Breast epithelium (tissue), 4 donors: ENCODE measurements around the gene JDP2. TPM values are rescaled to one million over a fixed set of nuclear protein-coding genes. Genes with fewer than 3 reads are reported as not detected.

Experiments
- DNase-seq, 2 donors: peaks; one replicate each; pipeline ENCODE4 v3.0.0-alpha.2; 2019; ENCODE audit warnings: low spot score in 2 of 2
- H3K27ac ChIP-seq, 2 donors: fragments of 200-600 bp; sonication (generic) in 1 of 2; one replicate each; pipeline ENCODE4 v1.5.1; 2016 to 2019; ENCODE audit warnings: mild to moderate bottlenecking in 1 of 2
- H3K27me3 ChIP-seq, 2 donors: fragments of 200-600 bp; sonication (generic) in 1 of 2; one replicate each; pipeline versions ENCODE4 v1.5.1 to v1.6.0; 2017 to 2019; ENCODE audit warnings: control low read depth in 1 of 2, mild to moderate bottlenecking in 1 of 2
- H3K36me3 ChIP-seq: fragments of 200-600 bp; one replicate; pipeline ENCODE4 v1.5.1; 2019
- H3K4me1 ChIP-seq, 2 donors: fragments of 200-600 bp; sonication (generic); one replicate each; pipeline ENCODE4 v1.5.1; 2016 to 2019; ENCODE audit warnings: control low read depth in 1 of 2
- H3K4me3 ChIP-seq, 3 donors: fragments of 200-600 bp; sonication (generic); 1 replicate in 2 of 3; 2 replicates in 1 of 3; pipeline ENCODE4 v1.5.1; 2016 to 2019; ENCODE audit warnings: mild to moderate bottlenecking in 3 of 3, moderate library complexity in 2 of 3
- H3K9me3 ChIP-seq, 2 donors: fragments of 200-600 bp; sonication (generic) in 1 of 2; one replicate each; pipeline ENCODE4 v1.5.1; 2016 to 2019; ENCODE audit warnings: control low read depth in 1 of 2
- CTCF ChIP-seq, 3 donors: fragments of 450-650 bp; IDR thresholded peaks; one replicate each; pipeline ENCODE4 v1.5.1; 2016 to 2017; ENCODE audit warnings: antibody characterized with exemption in 3 of 3, mild to moderate bottlenecking in 3 of 3, moderate library complexity in 3 of 3
- POLR2A ChIP-seq: fragments of 450-650 bp; IDR thresholded peaks from one replicate; pipeline ENCODE4 v1.6.1; 2016; ENCODE audit warnings: antibody characterized with exemption, mild to moderate bottlenecking, moderate library complexity
- POLR2AphosphoS5 ChIP-seq, 3 donors: sonication (generic); formaldehyde crosslinking; IDR thresholded peaks; one replicate each; pipeline ENCODE4 v1.6.1; 2017; ENCODE audit warnings: antibody characterized with exemption in 3 of 3
- intact Hi-C: fragments of 100-400 bp; cut with DNase I; formaldehyde crosslinking; loops from one replicate; pipeline ENCODE4 v1.15.1; 2023; ENCODE audit warnings: low total_unique reads
- total RNA-seq, 3 donors: library from RNA; depleted of rRNA; stranded (reverse); fragments of >200 nt; gene quantifications; one replicate each; pipeline ENCODE4 v1.1.0, GENCODE V29; 2016

The JDP2 gene
- total RNA-seq, 3 donors from 2014 or later = 35.7 to 153 (median 58.3) TPM

GRCh38 chr14:75383721-75384120, 44.1 kb upstream of the JDP2 start:
- DNase-seq = no peak
- TF ChIP-seq CTCF (IDR thresholded peaks at IDR 0.05) (no peak), POLR2A (no peak), POLR2AphosphoS5 (IDR thresholded peaks at IDR 0.05) (no peak)
- H3K36me3 ChIP-seq = no peaks in the 10 kb centered on the region
- H3K27me3 ChIP-seq = no peaks in the 10 kb centered on the region
- intact Hi-C loops = no loop called here
- no peak overlapping the region for H3K4me3 ChIP-seq
- H3K9me3 ChIP-seq = no peaks in the 10 kb centered on the region
- no peak overlapping the region for H3K27ac ChIP-seq
- no peaks in the 10 kb centered on the region for H3K4me1 ChIP-seq

DNA sequence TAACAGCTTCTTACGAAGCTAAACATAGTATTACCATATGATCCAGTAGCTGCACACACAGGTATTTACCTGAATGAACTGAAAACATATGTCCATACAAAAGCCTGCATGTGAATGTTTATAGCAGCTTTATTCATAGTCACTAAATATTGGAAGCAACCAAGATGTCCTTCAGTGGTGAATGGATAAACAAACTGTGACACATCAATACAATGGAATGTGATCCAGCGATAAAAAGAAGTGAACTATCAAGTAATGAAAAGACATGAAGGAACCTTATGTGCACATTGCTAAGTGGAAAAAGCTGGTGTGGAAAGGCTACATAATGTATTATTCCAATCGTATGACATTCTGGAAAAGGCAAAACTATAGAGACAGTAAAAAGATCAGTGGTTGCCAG, 38.1 kb upstream of the JDP2 start:
- H3K36me3 ChIP-seq = no peaks in the 10 kb centered on the region
- no peak for TF ChIP-seq POLR2AphosphoS5 (IDR thresholded peaks at IDR 0.05)
- no peaks in the 10 kb centered on the region for H3K27me3 ChIP-seq
- DNase-seq = no peak
- H3K4me3 ChIP-seq = no peak overlapping the region
- H3K4me1 ChIP-seq = no peaks in the 10 kb centered on the region
- no peak overlapping the region for H3K27ac ChIP-seq
- intact Hi-C loops = no loop called here
- no peaks in the 10 kb centered on the region for H3K9me3 ChIP-seq

DNA sequence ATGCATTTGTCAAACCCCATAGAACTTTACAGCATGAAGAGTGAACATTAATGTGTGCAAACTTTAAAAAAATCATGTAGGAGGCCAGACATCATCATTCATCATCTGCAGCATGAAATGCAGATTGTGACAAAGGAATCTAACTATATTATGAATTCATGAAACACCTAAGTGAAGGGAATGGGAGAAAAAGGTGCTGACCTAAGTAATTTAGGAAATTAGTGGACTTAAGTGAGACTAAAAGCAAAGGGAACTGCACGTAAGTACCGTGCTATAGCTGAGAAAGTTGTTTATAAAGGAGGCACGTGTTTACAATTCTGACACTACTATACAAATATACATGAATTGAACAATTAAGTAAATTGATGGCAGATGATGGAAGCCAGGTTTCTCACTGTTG, 37.6 kb upstream of the JDP2 start:
- Histone ChIP-seq H3K27me3 (no peaks in the 10 kb centered on the region), H3K36me3 (no peaks in the 10 kb centered on the region), H3K4me1 (no peaks in the 10 kb centered on the region), H3K27ac (no peak overlapping the region), H3K4me3 (no peak overlapping the region), H3K9me3 (no peaks in the 10 kb centered on the region)
- intact Hi-C loops = no loop called here
- DNase-seq = no peak
- TF ChIP-seq CTCF (IDR thresholded peaks at IDR 0.05) (no peak), POLR2AphosphoS5 (IDR thresholded peaks at IDR 0.05) (no peak), POLR2A (no peak)

- DNase-seq = no peak
- no peaks in the 10 kb centered on the region for H3K36me3 ChIP-seq
- H3K27ac ChIP-seq = no peak overlapping the region
- H3K9me3 ChIP-seq = no peaks in the 10 kb centered on the region
- TF ChIP-seq POLR2AphosphoS5 (IDR thresholded peaks at IDR 0.05) (no peak), POLR2A (no peak), CTCF (IDR thresholded peaks at IDR 0.05) (no peak)
- no peaks in the 10 kb centered on the region for H3K27me3 ChIP-seq
- intact Hi-C loops = no loop called here
- H3K4me3 ChIP-seq = no peak overlapping the region
- H3K4me1 ChIP-seq = no peaks in the 10 kb centered on the region
Measured at GRCh38 chr14:75391953-75392352, 35.9 kb upstream of the JDP2 start.

DNA sequence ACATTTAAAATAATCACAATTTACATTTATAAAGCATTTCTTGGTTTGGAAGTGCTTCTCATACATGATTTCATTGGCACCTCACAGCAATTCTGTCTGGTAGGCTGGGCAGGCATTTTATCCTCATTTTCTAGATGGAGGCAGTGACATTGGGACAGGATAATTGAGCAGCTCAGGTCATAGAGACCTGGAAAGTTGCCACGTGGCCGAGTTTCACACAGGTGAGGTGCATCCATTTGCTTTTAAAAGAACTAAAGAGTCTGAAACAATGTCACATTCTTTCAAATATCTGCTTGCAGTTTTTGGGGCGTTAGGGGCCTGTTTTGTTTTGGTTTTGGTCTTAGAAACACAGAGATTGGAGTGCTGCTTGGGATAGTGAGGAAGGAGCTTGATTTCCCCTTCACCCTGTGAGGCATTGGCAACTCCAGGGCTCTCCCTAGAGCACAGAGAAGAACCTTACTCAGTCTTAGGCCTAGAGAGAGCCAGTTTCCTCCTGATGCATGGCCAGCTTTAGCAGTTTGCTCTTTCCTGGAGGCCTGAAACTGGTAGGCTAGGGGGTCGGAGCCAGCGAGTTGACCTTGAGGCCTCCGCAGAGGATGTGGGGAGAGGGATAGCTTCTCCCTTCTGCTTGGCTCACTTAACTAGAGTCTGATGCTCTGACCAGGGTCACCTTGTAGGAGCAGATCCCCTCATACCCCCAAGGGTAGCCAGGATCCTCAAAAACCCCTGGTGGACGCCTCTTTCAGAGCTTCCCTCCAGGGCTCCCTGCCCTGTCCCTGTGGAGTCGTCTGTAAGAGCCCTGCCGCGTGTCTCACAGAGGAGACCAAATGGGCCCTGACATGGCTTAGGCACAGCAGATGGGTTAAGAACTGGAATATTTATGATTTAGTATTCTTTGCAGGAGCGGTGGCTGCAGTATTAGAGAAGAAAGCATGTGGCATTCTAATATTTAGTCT, 34.9 kb upstream of the JDP2 start:
- intact Hi-C loops = no loop called here
- DNase-seq = no peak
- no peak overlapping the region for H3K4me3 ChIP-seq
- H3K4me1 ChIP-seq = no peaks in the 10 kb centered on the region
- no peaks in the 10 kb centered on the region for H3K9me3 ChIP-seq
- TF ChIP-seq POLR2A = no peak
- TF ChIP-seq CTCF (IDR thresholded peaks at IDR 0.05) = no peak
- no peak for TF ChIP-seq POLR2AphosphoS5 (IDR thresholded peaks at IDR 0.05)
- H3K27ac ChIP-seq = no peak overlapping the region
- no peaks in the 10 kb centered on the region for H3K36me3 ChIP-seq
- H3K27me3 ChIP-seq = no peaks in the 10 kb centered on the region
